Measurements from ENCODE around the gene TPGS1.
A peak's percentile ranks its signal among the peaks of the same experiment; 100 is the strongest.
"Not testable (repeated sequence)": the region's sequence is repeated elsewhere in the genome, so short reads cannot be mapped to it uniquely, and the experiment has no call there.

Gene TPGS1

DNA sequence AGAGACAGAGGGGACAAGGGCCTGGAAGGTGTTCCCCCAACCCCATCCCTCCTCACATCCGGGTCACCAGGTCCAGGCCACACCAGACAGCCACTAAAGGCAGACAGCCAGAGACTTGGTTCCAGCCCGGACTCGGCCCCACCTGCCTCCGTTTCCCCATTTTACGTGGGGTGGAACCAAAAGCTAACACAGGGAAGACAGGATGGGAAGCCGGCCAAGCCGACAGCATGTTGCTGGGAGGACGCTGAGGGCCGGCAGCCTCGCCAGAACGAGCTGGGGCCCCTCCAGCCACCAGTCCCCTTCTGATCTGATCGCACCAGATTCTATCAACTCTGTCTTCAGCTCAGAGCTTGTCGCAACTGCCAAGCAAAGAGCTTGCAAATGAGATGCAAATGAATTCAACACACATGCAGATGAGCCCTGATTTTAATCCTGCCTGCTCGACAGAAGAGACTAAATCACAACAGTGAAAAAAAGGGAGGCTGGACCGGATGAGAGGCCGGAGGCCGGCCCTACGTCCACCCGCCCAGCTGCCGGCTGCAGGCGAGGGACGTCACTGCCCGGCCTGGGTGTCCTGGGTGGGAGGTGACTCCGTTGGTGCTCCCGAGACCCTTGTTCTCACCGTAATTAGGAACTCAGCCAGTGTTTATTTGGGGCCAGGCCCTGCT, 28.9 kb upstream of the TPGS1 start:
- DNase-seq = no peak

DNA sequence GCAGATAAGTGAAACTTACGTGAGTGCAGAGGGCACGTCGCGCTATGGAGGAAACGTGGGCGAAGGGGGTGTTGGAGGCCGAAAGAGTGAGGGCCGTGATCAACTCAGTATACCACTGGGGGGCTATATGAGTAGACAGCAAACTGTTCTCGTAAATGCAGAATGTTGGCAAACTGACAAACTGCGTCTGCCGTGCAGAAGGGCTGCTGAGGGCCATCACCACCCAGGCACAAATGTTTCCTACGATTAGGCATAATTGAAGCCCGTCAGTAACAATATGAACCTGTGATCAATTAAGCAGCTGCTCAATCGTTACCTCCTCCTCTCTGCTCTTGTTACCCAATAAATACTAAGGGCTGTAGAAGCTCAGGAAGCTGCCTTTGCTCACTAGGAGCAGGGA, 28.3 kb upstream of the TPGS1 start:
- DNase-seq = no peak

DNA sequence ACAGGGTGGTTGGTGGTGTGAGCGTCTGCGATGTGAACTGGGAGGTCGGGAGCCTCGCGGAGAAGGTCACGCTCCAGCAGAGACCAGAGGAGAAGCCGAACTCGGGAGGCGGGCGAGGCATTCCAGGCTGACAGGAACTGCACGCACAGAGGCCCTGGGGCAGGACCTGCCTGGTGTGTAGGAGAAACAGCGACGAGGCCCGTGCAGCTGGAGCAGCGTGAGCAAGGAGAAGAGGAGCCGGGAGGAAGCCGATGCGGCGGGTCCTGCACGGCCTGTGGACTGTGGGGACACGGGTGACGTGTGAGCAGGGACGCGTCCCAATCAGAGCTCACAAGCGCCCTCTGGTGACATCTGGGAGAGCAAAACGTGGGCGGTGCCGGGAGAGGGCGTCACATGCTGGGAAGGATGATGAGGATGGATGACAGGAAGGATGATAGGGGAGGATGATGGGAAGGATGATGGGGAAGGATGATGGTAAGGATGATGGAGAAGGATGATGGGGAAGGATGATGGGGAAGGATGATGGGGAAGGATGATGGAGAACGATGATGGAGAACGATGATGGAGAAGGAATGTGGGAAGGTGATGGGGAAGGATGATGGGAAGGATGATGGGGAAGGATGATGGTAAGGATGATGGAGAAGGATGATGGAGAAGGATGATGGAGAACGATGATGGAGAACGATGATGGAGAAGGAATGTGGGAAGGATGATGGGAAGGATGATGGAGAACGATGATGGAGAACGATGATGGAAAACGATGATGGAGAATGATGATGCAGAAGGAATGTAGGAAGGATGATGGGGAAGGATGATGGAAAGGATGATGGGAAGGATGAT, 27.1 kb upstream of the TPGS1 start:
- peak; percentile 18 for DNase-seq

DNA sequence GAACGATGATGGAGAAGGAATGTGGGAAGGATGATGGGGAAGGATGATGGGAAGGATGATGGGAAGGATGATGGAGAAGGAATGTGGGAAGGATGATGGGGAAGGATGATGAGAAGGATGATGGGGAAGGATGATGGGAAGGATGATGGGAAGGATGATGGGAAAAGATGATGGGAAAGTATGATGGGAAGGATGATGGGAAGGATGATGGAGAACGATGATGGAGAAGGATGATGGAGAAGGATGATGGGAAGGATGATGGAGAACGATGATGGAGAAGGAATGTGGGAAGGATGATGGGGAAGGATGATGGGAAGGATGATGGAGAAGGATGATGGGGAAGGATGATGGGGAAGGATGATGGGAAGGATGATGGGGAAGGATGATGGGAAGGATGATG, 26.2 kb upstream of the TPGS1 start:
- DNase-seq = not testable (repeated sequence)

DNA sequence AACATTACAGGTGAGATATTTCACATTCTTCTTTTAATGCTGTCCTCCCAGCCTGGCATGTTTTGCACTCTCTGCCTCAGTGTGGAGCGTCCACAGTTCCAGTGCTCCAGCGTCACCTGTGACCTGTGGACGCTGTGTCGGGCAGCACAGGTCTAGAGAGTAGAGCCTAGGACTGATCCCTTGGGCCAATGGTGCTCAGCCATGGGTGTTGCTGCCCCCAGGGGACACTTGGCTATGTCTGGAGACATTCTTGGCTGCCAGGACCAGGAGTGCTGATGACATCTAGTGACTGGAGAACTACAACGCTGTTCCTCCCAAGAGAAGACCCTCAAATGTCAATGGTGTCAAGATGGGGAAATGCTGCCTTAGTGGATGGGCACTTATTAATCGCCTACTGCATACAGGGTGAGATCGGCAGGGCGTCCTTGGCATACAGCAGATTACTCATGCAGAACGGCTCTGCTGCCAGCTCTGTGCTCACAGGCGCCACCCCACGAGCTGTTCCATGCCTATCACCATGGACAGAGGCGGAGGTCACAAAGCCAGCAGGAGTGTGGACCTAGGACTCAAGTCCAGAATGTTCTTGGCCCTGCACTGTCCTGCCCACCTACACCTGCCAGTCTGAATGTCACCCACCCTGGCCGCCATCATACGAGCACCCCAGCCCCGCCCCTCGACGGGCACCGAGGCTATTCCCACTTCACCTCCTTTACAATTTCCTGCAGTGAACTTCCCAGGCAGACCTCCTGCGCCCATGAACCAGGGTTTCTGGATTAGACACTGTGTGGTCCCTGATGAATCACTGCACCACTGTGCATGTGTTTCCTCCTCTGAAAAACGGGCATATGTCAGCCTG, 24.9 kb upstream of the TPGS1 start:
- DNase-seq = no peak

DNA sequence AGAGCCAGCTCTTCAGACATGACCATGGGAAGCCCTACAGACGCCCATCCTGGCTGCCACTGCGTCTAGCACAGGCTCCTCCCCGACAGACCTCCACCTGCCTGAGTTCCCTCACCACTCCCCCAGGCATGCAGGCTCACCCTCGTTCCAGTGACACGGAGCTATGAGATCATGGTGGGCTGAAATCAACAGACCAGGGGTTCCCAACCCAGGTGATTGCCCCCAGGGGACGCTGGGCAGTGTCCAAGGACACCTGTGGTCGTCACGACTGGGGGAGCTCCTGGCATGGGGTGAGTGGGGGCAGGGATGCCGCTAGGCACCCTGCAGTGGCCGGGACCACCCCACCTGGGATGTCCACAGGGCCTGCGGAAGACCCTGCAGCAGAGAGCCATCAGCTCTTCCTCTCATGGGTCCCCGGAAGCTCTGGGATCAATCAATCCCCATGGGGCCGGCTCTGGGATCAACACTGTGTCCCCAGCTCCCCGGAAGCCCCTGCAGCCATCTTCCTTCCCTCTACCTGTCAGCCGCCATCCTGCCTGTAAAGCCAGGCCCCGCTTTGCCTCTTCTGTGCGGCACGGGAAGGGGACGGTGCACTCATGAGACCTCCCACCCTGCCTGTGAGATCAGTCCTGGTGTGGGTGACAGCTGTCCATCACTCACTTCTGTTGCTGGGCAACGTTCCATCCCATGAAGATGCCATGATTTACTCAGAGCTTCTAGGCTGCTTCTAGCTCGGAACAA, 23.8 kb upstream of the TPGS1 start:
- no peak for DNase-seq

DNA sequence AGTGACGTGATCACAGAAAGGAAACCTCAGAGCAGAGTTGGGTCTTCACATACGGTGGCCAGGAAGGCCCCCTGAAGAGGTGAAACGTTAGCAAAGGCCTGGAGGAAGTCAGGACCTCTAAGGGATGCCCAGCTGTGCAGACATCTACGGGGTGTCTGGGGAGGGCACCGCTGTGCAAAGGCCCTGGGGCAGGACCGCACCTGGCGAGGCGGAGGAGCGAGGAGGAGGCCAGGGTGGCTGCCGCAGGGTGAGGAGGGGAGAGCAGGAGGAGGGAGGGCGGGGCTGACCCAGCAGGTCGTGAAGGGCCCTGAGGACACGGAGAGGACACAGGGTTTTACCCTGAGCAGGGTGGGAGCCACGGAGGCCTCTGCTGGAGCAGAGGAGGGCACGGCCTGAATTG, 22.8 kb upstream of the TPGS1 start:
- no peak for DNase-seq

DNA sequence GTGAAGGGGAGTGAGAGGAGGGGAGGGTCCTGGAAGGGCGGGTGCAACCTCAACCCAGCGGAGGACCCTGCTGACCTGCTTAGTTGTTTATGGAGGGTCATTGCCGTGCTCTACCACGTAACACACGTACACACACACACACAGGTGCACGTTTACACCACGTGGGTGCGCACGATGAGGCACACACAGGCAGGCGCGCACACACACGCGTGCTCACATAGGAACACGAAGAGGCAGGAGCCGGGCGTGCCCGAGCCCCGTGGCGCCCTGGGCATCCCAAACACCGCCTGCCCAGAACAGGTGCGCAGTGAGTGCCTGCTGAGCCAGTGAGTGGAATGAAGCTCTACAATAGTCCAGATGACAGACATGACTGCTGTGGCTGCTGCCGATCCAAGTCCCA, 22.2 kb upstream of the TPGS1 start:
- no peak for DNase-seq

DNA sequence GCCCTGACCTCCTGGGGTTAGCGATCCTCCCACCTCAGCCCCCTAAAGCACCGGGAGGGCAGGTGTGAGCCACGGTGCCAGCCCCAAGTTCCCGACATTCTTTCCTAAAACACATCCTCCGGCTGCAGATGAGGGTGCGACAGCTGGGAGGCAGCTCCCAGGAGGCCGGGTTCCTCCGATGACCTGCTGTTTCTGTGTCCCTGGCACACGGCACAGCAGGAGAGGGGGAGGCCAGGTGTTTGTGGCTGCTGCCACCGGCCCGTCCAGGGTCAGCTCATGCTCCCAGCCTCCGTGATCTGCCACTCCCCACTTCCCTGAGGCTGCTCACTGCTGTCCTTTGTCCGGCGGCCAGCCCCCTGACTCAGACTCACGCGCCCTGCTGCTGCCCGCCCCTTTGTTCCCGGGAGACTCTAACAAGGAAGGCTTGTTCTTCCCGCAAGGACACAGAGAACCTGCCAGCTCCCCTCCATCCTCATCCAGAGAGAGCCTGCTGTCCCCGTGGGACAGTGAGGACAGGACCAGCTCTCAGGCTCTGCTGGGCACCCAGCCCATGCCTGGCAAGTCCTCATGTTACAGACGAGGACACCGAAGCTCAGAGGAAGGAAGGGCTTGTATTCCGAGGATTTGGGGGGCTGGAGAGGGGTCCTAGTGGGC, 21.6 kb upstream of the TPGS1 start:
- no peak for DNase-seq

DNA sequence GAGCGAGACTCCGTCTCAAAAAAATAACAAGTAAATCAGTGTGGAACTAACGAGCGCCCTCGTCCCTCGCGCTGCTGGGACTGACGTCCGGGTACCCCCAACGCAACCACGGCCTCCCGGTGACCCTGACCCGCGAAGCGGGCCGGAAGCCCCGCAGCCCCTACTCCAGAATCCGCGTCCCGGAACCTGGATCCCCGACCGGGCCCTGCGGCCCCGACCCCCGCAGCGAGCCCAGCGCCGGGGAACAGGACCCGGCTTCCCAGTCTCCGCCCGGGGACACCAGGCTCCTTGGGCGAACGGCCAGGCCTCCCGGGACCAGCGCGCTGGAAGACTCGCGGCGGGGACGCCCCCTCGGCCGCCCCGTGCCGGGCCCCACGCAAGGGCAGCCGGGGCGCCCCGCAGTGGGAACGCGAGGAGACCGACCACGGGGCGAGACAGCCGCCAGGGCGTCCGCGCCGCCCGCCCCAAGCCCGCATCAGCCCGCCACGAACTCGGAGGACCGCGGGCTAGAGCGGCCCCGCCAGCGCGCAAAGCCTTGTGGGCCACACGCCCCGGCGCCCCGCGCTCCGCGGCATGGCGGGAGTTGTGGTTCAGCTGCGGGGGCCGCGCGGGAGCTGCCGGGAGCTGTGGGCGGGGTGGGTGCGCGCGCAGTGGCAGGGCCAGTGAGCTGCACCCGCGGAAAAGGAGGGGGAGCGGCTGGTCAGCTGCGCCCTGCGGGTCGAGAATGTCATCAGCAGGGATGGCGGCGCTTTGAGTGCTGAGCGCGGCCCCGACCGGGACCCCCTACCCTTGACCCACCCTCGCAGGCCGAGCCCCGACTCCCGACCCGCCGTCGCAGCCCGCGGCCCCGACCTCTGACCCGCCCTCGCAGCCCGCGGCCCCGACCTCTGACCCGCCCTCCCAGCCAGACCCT, 18.5 kb upstream of the TPGS1 start:
- peak; percentile 93 for DNase-seq

DNA sequence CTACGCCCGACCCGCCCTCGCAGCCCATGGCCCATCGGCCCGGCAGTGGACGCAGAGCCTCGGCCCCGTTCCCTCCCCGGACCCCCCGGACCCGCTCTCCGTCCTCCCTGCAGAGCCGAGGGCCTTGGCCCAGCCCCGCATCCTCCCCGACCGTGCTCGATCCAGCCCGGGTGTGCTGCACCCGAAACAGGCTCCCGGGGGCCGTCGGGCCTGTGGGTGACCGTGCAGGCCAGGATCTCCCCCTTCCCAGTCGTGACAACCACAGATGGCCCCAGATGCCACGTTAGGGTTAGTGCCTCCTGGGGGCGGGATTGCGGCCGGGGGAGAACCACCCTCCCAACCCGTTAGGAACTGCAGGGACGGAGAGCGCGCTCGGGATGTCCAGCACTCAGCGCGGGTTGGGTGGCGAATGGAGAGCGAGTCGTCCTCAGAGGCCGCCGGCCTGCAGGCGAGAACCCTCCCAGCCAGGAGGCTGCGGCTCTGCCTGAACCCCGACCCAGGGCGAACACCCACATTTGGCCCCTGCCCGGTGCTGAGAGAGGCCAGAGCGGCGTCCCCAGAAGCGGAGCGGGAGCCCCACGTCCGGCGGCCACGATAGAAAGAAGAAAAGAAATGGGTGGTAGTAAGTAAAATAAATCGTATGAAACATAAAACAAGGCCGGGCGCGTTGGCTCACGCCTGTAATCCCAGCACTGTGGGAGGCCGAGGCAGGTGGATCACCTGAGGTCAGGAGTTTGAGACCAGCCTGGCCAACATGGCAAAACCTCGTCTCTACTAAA, 17.7 kb upstream of the TPGS1 start:
- DNase-seq = no peak

DNA sequence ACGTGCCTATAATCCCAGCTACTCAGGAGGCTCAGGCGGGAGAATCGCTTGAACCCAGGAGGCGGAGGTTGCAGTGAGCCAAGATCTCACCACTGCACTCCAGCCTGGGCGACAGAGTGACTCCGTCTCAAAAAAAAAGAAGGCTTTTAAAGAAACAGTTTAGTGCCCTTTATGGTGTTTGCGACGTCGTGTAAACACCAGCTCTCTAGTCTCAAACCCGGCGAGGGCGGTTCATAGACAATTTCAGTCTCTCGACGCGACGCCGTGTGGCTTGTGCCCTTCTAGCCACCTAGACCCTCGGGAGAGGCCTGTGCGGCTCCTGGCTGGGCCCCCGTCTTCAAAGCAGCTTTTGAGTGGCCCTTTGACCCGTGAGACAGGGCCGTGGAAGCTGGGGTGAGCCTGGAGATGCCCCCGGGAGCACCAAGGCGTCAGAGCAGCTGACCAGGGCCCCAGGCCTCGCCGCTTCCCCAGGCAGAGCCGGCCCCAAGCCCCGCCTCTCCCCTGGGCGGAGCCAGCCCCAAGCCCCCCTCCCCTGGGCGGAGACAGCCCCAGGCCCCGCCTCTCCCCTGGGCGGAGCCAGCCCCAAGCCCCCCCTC, 16.1 kb upstream of the TPGS1 start:
- no peak for DNase-seq

DNA sequence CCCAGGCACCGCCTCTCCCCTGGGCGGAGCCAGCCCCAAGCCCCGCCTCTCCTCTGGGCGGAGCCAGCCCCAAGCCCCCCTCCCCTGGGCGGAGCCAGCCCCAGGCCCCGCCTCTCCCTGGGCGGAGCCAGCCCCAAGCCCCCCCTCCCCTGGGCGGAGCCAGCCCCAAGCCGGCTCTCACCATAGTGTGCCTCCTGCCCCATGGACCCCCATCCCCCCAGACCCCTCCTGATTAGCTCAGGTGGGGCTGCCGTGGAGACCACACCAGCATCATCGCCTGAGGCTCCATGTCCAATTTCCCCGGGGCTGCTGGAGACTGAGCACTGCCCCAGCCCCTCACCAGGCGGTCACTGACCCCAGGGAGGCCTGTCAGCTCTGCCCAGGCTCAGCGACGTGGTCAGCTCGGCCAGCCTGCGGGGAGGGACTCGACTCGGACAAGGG, 15.2 kb upstream of the TPGS1 start:
- DNase-seq = peak; percentile 32

DNA sequence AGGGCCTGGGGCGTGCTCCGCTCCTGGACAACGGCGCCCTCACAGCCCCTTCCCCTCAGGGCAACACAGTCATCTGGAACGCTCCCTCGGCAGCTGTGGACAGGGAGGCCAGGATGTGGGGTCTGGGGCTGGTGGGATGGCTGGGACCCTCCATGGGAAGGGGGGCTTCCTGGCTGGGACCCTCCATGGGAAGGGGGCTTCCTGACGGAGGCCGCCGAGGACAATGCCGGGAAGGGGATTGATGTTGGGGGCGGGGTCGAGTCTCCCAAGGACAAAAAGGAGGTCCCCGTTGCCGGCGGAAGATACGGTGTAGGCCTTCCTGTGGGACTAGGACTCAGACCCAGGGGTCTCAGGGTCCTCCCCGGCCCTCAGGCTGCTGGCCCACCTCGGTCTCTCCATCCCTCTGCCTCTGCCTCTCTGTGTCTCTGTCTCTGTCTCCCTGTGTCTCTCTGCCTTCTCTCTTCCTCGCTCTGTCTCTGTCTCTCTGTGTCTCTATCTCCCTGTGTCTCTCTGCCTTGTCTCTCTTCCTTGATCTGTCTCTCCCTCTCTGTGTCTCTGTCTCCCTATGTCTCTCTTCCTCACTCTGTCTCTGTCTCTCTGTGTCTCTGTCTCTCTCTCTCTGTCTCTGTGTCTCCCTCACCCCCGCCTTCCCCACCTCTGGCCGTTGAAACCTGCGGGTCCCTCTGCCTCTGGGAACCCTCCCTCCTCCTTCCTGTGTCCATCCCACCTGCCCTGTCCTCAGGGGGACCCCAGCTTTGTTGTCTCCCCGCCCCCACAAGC, 13.7 kb upstream of the TPGS1 start:
- no peak for DNase-seq

DNA sequence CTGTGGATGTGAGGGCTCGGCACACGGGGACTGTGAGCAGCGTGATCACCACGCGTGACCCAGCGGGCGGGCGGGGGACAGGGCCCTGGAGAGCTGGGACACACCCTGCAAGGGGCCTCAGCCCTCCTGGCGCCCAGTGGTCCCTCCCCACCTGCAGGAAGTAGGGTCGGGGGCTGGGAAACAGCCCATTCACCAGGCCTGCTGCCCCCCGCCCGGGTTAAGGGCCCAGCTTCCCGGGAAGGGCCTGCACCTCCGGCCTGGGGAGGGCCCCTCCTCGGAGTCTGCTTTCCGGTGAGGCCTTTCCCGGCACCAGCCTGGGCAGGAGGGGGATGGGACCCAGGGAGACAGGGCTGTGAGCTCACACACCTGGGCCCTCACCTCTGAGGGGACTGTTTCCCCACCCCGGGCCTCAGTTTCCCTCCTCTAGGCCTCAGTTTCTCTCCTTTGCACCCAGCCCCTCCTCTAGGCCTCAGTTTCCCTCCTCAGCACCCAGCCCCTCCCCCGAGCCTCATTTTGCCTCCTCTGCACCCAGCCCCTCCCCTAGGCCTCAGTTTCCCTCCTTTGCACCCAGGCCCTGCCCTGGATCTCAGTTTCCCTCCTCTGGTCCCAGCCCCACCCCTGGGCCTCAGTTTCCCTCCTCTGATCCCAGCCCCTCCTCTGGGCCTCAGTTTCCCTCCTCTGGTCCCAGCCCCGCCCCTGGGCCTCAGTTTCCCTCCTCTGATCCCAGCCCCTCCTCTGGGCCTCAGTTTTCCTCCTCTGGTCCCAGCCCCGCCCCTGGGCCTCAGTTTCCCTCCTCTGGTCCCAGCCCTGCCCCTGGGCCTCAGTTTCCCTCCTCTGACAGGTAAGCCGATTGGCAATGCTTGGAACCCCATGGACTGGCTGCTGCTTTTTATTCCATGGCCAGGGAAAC, 12.9 kb upstream of the TPGS1 start:
- DNase-seq = no peak

DNA sequence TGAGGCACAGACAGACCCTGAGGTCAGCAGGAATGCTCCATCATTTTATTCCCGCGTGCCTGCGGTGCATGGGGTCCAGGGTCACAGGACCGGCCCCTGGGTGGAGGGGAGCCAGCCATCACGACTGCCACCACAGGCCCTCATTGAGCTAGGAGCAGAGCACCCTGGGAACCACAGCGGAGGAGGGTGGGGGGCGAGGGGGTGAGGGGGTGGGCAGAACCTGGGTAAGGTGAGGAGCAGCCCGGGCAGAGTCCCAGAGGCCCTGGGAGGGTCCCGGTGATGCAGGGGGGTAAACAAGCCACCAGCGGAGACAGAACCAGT, 12.3 kb upstream of the TPGS1 start:
- DNase-seq = no peak

DNA sequence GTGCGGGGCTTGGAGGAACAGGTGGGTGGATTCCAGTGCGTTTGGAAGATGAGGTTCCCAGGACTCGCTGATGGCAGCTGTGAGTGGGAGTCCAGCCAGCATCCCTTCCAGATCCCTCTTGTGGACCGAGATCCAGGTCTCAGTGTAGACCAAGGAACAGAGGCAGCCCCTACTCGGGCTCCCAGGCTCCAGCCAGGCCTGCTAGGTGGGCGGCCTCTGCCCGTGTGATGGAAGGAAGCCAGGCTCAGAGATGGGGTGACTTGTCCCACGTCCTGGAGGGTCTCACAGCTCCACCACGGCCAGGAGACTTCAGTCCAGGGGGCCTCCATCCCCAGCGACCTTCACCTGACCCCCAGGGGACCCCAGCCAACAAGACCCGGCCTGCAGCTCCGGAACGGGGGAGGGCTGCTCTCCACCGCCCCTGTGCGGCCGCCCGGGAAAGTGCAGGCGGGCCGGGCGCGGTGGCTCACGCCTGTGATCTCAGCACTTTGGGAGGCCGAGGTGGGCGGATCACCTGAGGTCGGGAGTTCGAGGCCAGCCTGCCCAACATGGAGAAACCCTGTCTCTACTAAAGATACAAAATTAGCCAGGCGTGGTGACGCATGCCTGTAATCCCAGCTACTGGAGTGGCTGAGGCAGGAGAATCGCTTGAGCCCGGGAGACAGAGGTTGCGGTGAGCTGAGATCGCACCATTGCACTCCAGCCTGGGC, 11.7 kb upstream of the TPGS1 start:
- peak; percentile 51 for DNase-seq
